ENCODE results near the gene ADGRG2. TPM values are rescaled to one million over a fixed set of nuclear protein-coding genes. Genes with fewer than 3 reads are reported as not detected.

The ADGRG2 gene
- total RNA-seq, 1 donor from 2014 or later: 1.9 TPM

DNA sequence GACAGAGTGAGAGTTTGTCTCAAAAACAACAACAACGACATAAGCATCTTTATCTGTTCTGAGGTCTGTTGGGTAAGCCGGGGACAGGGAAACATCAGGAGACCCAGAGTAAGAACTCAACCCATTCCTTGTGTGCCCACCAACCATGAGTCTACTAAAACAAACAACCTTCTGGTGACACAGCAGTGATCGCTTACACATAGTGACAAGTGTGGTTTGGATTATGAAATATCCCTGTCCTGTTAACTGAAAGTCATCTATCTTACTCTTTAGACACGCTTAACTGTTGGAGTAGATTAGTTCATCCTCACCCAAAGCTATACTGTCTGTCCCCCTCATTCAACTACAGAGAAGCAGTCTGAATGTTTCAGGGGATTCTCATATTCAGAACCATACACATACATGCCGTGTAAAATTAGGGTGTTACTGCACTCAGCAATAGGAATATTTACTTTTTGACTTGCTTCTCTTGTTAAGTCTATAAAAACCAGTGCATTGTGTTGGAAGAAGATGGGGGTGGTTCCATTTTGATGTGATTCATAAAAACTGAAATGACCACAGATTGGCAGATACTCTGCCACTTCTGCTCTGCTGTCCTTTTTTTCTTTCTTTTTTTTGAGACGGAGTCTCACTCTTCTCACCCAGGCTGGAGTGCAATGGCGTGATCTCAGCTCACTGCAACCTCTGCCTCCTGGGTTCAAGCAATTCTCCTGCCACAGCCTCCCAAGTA is 165.8 kb downstream of the ADGRG2 start:
- no peak for DNase-seq (ENCODE audit: low spot score)

DNA sequence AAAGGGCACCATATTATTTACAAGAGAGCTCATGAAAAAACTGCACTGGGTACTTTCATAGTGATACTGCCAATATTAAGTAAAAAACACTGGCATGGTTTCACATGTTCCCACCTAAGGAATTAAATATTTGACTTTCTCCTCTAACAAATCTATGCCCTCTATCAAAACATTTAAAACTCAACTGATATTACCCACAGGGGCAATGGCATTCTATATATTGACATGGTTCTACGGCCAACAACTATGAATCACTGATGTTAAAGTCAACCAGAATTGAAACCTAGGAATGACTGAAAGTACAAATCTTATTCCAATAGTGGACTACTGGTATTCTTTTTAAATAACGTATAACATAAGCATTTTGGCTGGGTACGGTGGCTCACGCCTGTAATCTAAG is 166.6 kb downstream of the ADGRG2 start:
- DNase-seq (ENCODE audit: low spot score): no peak

DNA sequence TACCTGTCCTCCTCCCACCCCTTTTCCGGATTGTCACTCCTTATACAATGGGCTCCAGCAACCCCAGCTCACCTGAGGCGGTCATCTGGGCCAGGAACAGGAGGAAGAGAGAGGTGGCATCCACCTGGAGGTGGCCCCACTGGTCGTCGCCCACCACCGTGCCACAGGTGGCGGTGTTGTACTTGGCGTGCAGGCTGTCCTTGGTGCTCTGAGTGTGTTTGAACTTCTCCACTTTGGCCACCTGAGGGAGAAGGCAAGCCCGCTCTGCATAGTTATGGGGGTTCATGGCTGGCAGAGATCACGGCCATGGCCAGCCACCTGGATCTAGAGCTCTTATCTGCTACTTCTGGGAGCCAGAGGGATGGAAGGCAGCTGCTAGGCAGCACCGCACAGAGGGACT is 171.2 kb downstream of the ADGRG2 start:
- no peak for DNase-seq (ENCODE audit: low spot score)

DNA sequence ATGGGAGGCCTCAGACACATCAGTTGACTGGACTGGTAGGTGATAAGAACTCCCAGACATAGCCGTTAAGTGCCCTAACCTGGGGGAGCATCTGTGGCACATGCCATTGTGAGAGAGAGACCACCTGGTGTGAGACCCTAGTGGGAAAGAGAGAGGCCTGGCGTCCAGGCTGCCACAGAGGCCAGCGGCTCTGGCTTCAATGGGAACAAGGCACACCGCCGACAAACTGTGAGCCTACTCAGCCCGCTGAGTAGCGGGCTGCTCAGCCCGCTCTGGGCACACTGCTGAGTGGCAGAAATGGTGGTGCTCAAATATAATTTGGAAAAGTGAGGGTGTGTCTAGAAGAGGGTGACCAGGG is 172.3 kb downstream of the ADGRG2 start:
- DNase-seq (ENCODE audit: low spot score): no peak

DNA sequence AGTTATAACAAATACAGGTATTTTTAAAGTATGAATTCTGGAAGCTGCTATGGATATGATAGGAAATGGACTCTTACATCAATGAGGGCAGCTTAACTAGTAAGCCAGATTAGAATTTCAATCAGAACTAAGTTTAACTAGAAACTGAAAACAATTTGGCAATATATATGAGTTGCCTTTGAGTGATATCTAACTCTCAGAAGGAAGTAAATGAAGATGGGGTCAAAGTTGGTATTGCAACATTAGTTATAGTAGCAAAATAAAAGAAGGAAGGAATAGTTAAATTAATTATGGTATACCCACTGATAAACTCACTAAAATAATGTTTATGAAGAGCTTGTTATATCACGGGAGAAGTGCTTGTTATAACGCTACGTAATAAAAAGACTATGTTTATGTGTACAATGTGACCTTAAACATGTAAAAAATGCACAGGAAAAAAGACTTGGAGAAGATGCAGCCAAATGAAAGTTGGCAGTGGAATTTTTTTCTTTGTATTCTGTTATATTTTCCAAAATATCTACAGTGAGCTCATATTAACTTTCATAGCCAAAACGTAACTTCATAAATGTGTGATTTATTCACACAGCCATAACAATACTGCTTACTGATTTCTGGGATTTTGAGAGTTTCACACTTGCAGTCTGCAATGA is 172.9 kb downstream of the ADGRG2 start:
- DNase-seq (ENCODE audit: low spot score): no peak

DNA sequence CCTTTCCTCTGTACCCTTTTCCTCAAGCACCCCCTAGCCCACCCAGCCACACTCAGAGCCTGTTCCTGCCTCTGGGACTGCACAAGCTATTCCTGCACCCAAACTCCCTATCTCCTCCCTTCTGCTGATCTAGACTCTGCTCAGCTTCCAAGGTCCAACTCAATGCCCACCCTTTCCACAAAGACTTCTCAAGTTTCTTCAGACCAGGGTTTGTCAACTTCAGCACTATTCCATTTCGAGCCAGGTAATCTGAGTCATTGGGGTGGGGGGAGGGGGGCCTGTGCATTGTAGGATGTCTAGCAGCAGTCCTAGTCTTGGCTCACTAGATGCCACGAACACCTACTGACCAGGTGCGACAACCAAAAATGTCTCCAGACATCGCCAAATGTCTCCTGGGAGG is 175.7 kb downstream of the ADGRG2 start:
- DNase-seq (ENCODE audit: low spot score): no peak

DNA sequence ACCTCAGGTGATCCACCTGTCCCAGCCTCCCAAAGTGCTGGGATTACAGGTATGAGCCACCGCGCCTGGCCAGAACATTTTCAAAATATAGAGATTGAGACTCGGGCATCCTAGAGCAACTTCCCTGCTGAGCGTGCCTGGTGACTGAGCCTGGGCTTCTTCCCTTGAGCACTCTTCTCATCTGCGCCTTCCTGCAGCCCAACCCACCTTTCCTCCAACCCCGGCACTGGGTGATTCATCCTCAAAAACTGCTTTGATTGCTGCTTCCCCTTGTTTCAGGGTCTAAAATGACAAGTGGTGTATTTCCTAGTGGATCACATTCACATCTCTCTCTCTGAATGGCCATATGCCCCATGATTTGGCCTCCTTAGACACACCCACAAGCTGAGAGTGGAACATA is 176.1 kb downstream of the ADGRG2 start:
- DNase-seq (ENCODE audit: low spot score): no peak

DNA sequence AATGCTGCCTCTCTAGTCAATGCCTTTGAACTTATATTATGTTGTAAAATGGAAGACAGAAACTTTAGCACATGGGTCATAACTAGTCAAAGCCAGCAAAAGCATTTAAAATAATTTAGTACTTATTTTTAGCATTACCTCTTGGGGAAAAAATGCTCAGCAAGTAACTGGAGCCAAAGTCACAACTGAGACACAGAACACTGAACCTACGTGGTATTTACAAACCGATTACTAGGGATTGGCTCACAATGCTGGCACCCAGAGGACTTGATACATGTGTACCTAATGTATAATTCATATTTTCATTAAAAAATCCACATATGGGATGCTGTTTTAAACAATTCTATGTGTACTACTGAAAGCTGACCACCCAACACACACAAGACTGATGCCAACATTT is 176.8 kb downstream of the ADGRG2 start:
- no peak for DNase-seq (ENCODE audit: low spot score)

DNA sequence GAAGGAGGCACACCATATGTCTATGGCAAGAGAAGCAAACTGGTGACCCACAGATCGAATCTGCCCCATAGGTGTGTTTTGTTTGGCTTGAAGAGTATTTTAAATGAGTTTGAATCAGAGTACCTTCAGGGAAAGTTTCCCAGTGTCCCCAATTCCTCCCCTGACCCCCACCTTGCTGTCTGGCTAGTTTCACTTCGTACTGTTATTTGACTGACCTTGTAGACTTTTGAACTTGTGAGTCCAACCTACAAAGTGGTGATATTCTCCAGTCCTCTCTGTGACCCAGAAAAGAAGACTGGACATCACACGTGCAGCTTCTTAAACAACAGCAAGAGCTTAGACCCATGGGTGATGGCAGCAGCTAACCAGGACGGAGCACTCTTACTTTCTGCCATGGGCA is 177.8 kb downstream of the ADGRG2 start:
- DNase-seq (ENCODE audit: low spot score): no peak

DNA sequence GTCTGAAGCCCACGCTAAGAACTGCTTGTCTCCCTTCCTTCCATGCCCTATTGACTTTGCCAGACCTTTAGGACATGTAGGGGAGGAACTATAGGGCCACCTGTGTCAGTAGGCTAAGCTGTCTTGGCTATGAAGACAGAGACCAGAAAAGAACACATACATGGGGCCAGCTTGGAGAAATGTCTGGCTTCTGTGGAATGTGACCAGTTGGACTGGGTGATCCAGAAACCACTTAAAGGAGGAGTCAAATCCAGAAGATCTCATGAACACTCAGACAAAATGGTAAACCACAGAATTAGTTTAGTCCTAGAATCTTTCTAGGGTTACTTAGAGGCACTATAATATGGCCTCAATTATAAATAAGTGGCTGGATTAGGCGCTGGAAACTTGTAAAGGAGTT is 180.4 kb downstream of the ADGRG2 start:
- no peak for DNase-seq (ENCODE audit: low spot score)

Other genes starting within 250 kb of the ADGRG2 start
- 8.7 TPM for gene PHKA2, start 138.4 kb downstream of the ADGRG2 start, total RNA-seq (ENCODE audit: insufficient read depth, low replicate concordance)
- 50.1 TPM for gene PDHA1, start 221.5 kb upstream of the ADGRG2 start, total RNA-seq (ENCODE audit: insufficient read depth, low replicate concordance)

All from umbilical cord (tissue), 2 donors.